Measurements from ENCODE around the gene PLK5. TPM values are rescaled to one million over a fixed set of nuclear protein-coding genes. Genes with fewer than 3 reads are reported as not detected.

The PLK5 gene
- total RNA-seq, 2 experiments from 2014 or later = not detected

GRCh38 chr19:1507763-1508506, 15.9 kb upstream of the PLK5 start:
- no peaks in the 10 kb centered on the region for H3K36me3 Mint-ChIP-seq
- peaks cover 12% of the 10 kb centered on the region for H3K4me1 Mint-ChIP-seq
- H3K27ac Mint-ChIP-seq = peak overlapping the region; percentile 91
- DNase-seq (peak; percentile 85), ATAC-seq (ENCODE audit: low read depth) (peak; percentile 76)
- POLR2A ChIA-PET = no interaction called here
- no peaks in the 10 kb centered on the region for H3K9me3 Mint-ChIP-seq
- peaks cover 30% of the 10 kb centered on the region for H3K27me3 Mint-ChIP-seq
- H3K4me3 Mint-ChIP-seq = peak overlapping the region; percentile 87

DNA sequence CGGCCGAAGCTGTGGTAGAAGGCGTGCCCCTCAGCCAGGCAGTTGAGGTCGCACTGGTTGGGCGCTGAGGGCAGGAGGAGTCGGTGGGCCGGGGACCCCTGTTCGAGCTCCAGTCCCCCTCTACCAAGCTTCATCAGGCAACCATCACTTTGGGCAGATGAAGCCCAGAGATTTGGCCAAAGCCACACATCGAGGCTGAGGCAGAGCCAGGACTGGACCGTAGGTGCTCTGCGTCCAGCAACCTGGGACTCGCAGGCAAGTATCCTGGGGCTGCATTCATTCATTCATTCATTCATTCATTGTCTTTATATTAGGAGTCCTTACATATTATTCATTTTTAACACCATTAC, 15.4 kb upstream of the PLK5 start:
- Mint-ChIP-seq H3K4me1 (peaks cover 12% of the 10 kb centered on the region), H3K4me3 (no peak overlapping the region), H3K27me3 (peaks cover 29% of the 10 kb centered on the region), H3K36me3 (no peaks in the 10 kb centered on the region), H3K27ac (no peak overlapping the region), H3K9me3 (no peaks in the 10 kb centered on the region)
- POLR2A ChIA-PET = no interaction called here
- DNase-seq (no peak), ATAC-seq (ENCODE audit: low read depth) (no peak)

GRCh38 chr19:1509602-1510441, 14.1 kb upstream of the PLK5 start:
- Mint-ChIP-seq H3K27me3 (peaks cover 26% of the 10 kb centered on the region), H3K4me3 (no peak overlapping the region), H3K9me3 (no peaks in the 10 kb centered on the region), H3K4me1 (peaks cover 12% of the 10 kb centered on the region), H3K36me3 (no peaks in the 10 kb centered on the region), H3K27ac (no peak overlapping the region)
- DNase-seq (no peak), ATAC-seq (ENCODE audit: low read depth) (no peak)
- POLR2A ChIA-PET = interaction anchor here (1.4 kb wide), 1 partner anchor 19 kb away, joined by 6 read pairs; the partner anchor contains the start of gene REEP6

DNA sequence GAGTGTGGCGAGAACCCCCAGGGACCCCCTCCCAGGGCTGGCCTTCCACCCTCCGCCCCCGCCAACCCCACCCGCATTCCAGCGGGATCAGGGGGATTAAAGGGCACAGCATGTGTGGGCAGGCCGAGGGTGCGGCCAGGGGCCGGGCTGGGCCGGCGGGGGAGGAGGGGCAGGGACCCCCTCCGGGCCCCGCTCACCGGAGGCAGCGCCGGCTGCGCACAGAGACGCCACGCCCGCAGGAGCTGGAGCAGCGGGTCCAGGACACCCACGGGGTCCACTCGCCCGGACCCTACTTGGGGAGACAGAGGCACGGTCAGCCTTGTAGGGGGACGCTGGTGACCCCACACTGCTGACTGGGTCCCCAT, 13.5 kb upstream of the PLK5 start:
- H3K27me3 Mint-ChIP-seq = peaks cover 26% of the 10 kb centered on the region
- H3K4me1 Mint-ChIP-seq = peaks cover 12% of the 10 kb centered on the region
- no peak overlapping the region for H3K4me3 Mint-ChIP-seq
- DNase-seq (no peak), ATAC-seq (ENCODE audit: low read depth) (no peak)
- no peak overlapping the region for H3K27ac Mint-ChIP-seq
- no peaks in the 10 kb centered on the region for H3K9me3 Mint-ChIP-seq
- H3K36me3 Mint-ChIP-seq = no peaks in the 10 kb centered on the region
- POLR2A ChIA-PET = no interaction called here

DNA sequence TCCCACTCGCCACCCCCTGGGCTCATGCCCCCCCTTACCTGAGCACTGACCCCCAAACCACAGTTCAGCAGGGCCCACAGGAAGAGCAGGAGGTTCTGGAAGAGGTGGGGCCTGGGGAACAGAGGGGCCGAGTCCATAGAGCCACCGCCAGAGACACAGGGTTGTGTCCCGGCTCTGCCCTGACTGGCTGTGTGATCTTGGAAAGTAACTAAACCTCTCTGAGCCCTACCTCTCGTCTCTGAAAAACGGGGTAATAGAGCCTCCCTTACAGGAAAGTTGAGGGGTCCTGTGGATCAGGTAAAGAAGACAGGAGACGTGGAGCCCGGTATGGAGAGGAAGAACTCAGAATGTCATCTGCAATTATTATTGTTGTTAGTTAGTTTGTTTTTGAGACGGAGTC, 13.1 kb upstream of the PLK5 start:
- Mint-ChIP-seq H3K27ac (no peak overlapping the region), H3K4me3 (no peak overlapping the region), H3K27me3 (peaks cover 23% of the 10 kb centered on the region), H3K36me3 (no peaks in the 10 kb centered on the region), H3K4me1 (peaks cover 12% of the 10 kb centered on the region), H3K9me3 (no peaks in the 10 kb centered on the region)
- no peak for ATAC-seq (ENCODE audit: low read depth)
- POLR2A ChIA-PET = no interaction called here
- no peak for DNase-seq

GRCh38 chr19:1511318-1512317, 12.3 kb upstream of the PLK5 start:
- Mint-ChIP-seq H3K27ac (no peak overlapping the region), H3K36me3 (no peaks in the 10 kb centered on the region), H3K4me1 (peaks cover 12% of the 10 kb centered on the region), H3K9me3 (no peaks in the 10 kb centered on the region), H3K27me3 (peaks cover 22% of the 10 kb centered on the region), H3K4me3 (peak overlapping the region; percentile 64)
- DNase-seq = no peak
- ATAC-seq (ENCODE audit: low read depth) = no peak
- POLR2A ChIA-PET = no interaction called here

DNA sequence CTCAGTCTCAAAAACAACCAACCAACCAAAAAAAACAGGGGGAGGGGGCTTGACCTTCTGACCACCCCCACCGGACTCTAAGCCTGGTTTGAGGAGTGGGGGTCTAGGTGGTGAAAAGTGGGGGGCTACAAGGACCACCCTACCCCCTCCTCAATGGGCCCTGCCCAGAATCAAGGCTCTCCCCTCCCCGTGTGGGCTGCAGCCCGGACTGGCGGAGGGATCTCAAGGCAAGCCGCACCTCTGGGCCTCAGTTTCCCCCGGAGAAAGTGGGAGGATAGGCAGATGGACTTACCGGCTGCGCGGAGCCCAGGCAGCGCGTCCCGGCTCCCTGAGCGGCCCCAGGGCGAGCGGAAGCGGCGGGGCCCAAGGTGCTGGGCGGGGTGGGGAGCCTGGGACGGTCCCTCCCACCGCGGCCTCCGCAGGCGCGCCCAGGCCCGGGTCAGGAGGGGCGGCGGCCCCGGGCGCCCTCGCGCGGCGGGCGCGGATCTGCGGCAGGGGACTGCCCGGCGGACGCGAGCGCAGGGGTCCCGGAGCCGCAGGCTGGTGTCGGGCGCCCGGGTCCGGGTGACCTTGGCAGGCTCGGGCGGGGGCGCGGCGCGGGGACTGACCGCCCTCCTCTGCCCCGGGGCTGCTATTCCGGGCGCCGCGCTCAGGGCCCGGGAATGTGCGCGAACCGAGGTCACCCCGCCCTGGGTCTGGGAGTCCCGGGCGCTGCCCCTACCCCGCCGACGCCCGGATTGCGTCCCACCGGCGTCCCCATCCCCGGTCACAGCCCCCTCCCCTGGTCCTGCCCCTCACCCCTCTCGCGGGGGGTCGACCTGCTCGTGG, 11.0 kb upstream of the PLK5 start, which contains the start of gene ADAMTSL5:
ADAMTSL5 (minus strand) TSS at position 349 of the 828 bp plus-strand sequence. CDS start 2,076 bp downstream, outside the sequence.
- DNase-seq = peak; percentile 81
- ATAC-seq (ENCODE audit: low read depth) = peak; percentile 87
- Mint-ChIP-seq H3K36me3 (no peaks in the 10 kb centered on the region), H3K27me3 (peaks cover 20% of the 10 kb centered on the region), H3K4me1 (peaks cover 8% of the 10 kb centered on the region), H3K4me3 (peak within 1 kb of the TSS; percentile 64), H3K9me3 (no peaks in the 10 kb centered on the region), H3K27ac (no peak within 1 kb of the TSS)
- POLR2A ChIA-PET = no interaction called here

DNA sequence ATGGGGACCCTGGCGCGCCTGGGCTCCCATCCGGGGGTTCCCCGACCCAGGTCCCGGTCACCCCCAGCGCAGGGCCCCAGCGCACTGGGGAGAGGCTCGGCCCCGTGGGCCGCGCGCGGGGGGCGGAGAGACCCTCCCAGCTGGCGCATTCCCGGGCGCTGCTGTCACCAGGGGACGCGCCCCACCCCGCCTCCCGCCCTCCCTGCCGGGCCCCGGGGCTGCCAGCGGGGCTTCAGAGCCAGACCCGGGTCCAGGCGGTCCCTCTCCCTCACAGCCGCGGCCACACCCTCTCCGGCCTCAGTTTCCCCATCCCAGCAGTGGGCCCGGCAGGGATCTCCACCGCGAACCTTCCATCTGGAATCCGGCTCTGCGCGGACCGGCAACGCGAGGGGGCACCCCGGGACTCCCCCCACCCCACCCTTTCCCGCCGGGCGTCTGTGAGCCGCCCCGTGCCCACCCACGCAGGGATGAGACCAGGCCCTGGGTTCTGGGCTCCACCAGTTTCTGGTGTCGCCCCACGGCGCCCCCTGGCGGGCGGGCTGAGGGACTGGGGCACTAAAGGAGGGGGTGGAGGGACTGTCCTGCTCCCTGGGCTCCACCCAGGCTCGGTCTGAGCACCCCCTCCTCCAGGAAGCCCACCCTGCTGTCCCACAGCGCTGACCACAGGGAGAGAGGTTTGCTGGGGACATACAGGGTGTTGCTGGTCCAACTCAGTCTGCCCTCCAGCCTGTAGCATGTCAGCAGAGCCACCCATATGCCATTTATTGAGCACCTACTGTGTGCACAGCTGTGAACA, 10.2 kb upstream of the PLK5 start:
- no peaks in the 10 kb centered on the region for H3K36me3 Mint-ChIP-seq
- POLR2A ChIA-PET = no interaction called here
- peak overlapping the region; percentile 13 for H3K4me3 Mint-ChIP-seq
- ATAC-seq (ENCODE audit: low read depth) (peak; percentile 64), DNase-seq (peak; percentile 85)
- peaks cover 16% of the 10 kb centered on the region for H3K27me3 Mint-ChIP-seq
- no peaks in the 10 kb centered on the region for H3K9me3 Mint-ChIP-seq
- H3K27ac Mint-ChIP-seq = no peak overlapping the region
- H3K4me1 Mint-ChIP-seq = peaks cover 7% of the 10 kb centered on the region

DNA sequence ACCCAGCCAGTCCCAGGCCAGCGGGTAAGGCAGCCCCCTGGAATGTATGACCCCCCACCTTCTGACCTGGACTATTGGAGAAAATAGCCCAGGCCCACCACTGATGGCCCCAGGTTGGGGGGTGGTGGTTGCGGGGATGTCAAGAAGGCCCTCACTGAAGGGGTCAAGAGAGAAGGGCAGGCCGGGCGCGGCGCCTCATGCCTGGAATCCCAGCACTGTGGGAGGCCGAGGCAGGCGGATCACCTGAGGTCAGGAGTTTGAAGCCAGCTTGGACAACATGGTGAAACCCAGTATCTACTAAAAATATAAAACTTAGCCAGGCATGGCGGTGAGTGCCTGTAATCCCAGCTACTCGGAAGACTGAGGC, 9.6 kb upstream of the PLK5 start:
- peaks cover 7% of the 10 kb centered on the region for H3K4me1 Mint-ChIP-seq
- ATAC-seq (ENCODE audit: low read depth) (no peak), DNase-seq (no peak)
- H3K4me3 Mint-ChIP-seq = peak overlapping the region; percentile 13
- POLR2A ChIA-PET = no interaction called here
- H3K9me3 Mint-ChIP-seq = no peaks in the 10 kb centered on the region
- H3K27me3 Mint-ChIP-seq = peaks cover 12% of the 10 kb centered on the region
- no peaks in the 10 kb centered on the region for H3K36me3 Mint-ChIP-seq
- H3K27ac Mint-ChIP-seq = no peak overlapping the region

- Mint-ChIP-seq H3K4me3 (no peak overlapping the region), H3K27ac (no peak overlapping the region), H3K27me3 (peaks cover 9% of the 10 kb centered on the region), H3K36me3 (no peaks in the 10 kb centered on the region), H3K9me3 (no peaks in the 10 kb centered on the region), H3K4me1 (peaks cover 5% of the 10 kb centered on the region)
- POLR2A ChIA-PET = interaction anchor here (0.5 kb wide), 1 partner anchor 648 kb away, joined by 4 read pairs; no protein-coding TSS in a partner anchor
- DNase-seq (no peak), ATAC-seq (ENCODE audit: low read depth) (no peak)
These were observed 8.7 kb upstream of the PLK5 start for GRCh38 chr19:1514986-1515721.

DNA sequence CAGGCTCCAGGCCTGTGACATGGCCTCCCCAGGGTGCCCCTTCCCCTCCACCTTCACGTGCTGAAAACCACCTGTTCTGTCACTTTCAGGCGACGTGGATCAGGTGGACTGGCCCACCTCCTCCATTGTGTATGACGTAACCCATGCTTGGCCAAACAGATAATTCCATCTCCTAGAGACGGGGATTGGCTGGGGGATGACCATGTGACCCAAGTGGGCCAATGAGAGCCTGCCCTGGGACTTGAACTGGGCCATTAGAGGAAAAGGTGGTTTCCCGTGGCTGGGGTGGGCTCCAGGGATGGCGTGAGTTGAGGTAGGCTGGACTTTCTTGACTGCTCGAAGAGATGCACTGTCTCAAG, 7.5 kb upstream of the PLK5 start:
- no peak overlapping the region for H3K4me3 Mint-ChIP-seq
- H3K36me3 Mint-ChIP-seq = no peaks in the 10 kb centered on the region
- POLR2A ChIA-PET = no interaction called here
- H3K9me3 Mint-ChIP-seq = no peaks in the 10 kb centered on the region
- H3K27me3 Mint-ChIP-seq = peaks cover under 1% of the 10 kb centered on the region
- ATAC-seq (ENCODE audit: low read depth) (no peak), DNase-seq (no peak)
- no peak overlapping the region for H3K27ac Mint-ChIP-seq
- peaks cover 5% of the 10 kb centered on the region for H3K4me1 Mint-ChIP-seq

Data from activated naive CD8-positive, alpha-beta T cell treated with anti-CD3 and anti-CD28 coated beads, Interleukin-2, amount 10 ng/mL, durations not matched to agents 7 days and 5 days (primary cell).